Duodenal mucosa (tissue), 2 donors: ENCODE data around the gene GAS7.

ENCODE experiments used
- H3K27ac ChIP-seq: one replicate; pipeline ENCODE4 v1.7.0; 2013; ENCODE audit warnings: low read depth, low read length
- H3K27me3 ChIP-seq, 2 donors: one replicate each; pipeline ENCODE4 v1.7.0; 2013; ENCODE audit warnings: low read length in 2 of 2, control low read depth in 1 of 2; ENCODE audit not compliant: insufficient read depth in 2 of 2, control insufficient read depth in 1 of 2
- H3K36me3 ChIP-seq, 2 donors: one replicate each; pipeline ENCODE4 v1.7.0; 2013; ENCODE audit warnings: low read length in 2 of 2, control low read depth in 1 of 2; ENCODE audit not compliant: insufficient read depth in 2 of 2, control insufficient read depth in 1 of 2
- H3K4me1 ChIP-seq, 2 donors: one replicate each; pipeline ENCODE4 v1.7.0; 2013; ENCODE audit warnings: low read length in 2 of 2, control low read depth in 1 of 2; ENCODE audit not compliant: insufficient read depth in 2 of 2, control insufficient read depth in 1 of 2
- H3K4me3 ChIP-seq, 2 donors: one replicate each; pipeline ENCODE4 v1.7.0; 2013; ENCODE audit warnings: low read length in 2 of 2, low read depth in 1 of 2
- H3K9ac ChIP-seq, 2 donors: one replicate each; pipeline ENCODE4 v1.7.0; 2013; ENCODE audit warnings: low read length in 2 of 2, low read depth in 1 of 2
- H3K9me3 ChIP-seq, 2 donors: one replicate each; pipeline ENCODE4 v1.7.0; 2013; ENCODE audit warnings: low read length in 2 of 2, control low read depth in 1 of 2; ENCODE audit not compliant: control insufficient read depth in 1 of 2

GAS7 gene

DNA sequence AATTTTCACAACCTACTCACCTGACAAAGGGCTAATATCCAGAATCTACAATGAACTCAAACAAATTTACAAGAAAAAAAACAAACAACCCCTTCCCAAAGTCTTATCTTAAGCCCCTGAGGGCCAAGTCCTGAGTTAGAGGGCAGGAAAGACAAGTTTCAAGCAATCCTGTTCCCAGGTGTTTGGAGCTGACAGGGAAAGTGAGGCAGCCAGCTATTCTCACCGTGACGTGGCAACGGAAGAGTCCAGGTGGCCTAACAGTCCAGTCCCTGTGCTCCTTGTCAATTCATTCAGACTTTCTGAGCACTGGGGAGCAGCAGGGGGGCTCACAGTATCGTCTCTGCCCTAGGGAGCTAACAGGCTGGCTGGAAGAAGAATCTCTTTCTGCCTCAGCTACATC lies 203.6 kb downstream of the GAS7 start:
- Histone ChIP-seq H3K36me3 (no peaks in the 10 kb centered on the region), H3K9me3 (no peaks in the 10 kb centered on the region), H3K27me3 (no peaks in the 10 kb centered on the region), H3K27ac (no peak overlapping the region), H3K4me1 (no peaks in the 10 kb centered on the region), H3K9ac (no peak overlapping the region), H3K4me3 (no peak overlapping the region)

DNA sequence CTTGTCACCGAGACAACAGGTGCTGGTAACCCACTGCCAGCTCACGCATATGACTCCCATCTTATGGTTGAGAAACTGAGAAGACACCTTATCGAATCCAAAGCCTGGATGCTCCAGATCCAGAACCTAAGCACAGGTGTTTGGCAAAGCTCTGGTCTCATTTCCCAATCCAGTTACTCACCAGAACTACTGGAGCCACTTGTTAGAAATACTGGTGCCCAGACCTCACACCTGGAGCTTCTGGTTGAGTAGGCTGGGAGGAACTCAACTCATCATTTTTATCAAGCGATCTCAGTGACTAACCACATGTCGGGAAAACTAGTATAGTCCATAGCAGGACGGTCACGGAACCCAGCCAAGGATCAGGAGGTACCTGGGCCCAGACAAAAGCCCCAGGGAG lies 206.6 kb downstream of the GAS7 start:
- peaks cover 0 to 3% of the 10 kb centered on the region in 2 donors for H3K4me1 ChIP-seq
- no peaks in the 10 kb centered on the region for H3K36me3 ChIP-seq
- H3K4me3 ChIP-seq: no peak overlapping the region
- H3K9ac ChIP-seq: no peak overlapping the region
- no peak overlapping the region for H3K27ac ChIP-seq
- no peaks in the 10 kb centered on the region for H3K27me3 ChIP-seq
- no peaks in the 10 kb centered on the region for H3K9me3 ChIP-seq

DNA sequence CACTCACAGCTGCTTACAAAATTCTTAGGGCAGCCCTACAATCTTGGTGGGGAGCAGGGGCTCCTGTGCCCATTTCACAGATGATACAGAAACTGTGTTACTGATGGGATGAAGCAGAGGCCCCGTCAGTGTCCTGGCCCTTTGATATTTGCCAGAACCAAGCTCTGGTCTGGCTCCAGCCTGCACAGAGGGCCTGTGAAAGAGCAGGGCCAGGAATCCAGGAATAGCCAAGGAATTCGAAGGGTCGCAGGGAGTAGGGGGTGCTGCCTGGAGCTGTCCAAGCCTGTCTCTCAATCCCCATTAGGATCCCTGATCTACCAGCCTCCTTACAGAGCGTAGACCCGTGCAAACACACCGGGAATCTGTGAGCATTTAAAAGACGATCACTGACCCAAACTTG lies 207.1 kb downstream of the GAS7 start:
- Histone ChIP-seq H3K36me3 (no peaks in the 10 kb centered on the region), H3K9ac (no peak overlapping the region), H3K4me3 (no peak overlapping the region), H3K9me3 (no peaks in the 10 kb centered on the region), H3K27ac (no peak overlapping the region), H3K4me1 (peaks cover 0 to 3% of the 10 kb centered on the region in 2 donors), H3K27me3 (no peaks in the 10 kb centered on the region)

DNA sequence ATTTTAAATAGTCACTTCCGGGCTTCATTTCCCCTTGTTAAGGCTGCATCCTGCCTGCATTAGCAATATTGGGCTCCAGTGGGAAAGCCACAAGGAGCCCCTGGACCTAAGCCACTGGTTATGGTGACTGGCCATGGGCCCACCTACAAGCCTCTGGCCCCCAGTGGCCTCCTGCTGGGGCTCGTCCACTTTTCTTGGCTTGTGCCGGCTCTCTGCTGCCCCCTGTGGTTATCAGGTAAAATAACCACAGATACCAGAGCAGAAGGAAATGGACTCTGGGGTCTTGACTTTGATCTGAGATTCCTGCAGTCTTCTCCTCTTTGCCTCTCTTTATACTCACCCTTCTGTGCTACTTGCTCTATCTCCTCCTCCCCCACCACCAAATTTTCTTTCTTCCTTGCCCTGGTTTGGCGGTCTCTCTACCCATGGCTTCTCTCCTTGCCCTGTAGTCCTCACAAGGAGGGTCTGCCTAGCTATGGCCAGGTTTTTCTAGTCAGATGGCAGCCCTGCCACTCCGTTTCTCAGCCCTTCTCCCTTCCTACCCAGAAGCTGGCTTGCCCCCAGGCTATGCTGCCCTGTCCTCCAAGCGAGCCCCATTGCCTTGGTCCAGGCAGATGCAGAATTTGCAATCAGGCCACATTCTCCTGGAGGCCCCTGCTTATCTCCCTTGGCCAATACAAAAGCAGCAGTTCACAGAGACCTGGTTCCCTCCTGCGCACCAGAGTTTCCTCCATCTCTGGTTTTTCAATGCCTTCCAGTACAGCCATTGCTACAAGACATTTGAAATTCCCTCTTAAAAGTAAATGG lies 210.4 kb downstream of the GAS7 start:
- Histone ChIP-seq H3K9ac (no peak overlapping the region), H3K9me3 (no peaks in the 10 kb centered on the region), H3K36me3 (no peaks in the 10 kb centered on the region), H3K27ac (no peak overlapping the region), H3K4me1 (peaks cover 0 to 3% of the 10 kb centered on the region in 2 donors), H3K27me3 (no peaks in the 10 kb centered on the region), H3K4me3 (no peak overlapping the region)

DNA sequence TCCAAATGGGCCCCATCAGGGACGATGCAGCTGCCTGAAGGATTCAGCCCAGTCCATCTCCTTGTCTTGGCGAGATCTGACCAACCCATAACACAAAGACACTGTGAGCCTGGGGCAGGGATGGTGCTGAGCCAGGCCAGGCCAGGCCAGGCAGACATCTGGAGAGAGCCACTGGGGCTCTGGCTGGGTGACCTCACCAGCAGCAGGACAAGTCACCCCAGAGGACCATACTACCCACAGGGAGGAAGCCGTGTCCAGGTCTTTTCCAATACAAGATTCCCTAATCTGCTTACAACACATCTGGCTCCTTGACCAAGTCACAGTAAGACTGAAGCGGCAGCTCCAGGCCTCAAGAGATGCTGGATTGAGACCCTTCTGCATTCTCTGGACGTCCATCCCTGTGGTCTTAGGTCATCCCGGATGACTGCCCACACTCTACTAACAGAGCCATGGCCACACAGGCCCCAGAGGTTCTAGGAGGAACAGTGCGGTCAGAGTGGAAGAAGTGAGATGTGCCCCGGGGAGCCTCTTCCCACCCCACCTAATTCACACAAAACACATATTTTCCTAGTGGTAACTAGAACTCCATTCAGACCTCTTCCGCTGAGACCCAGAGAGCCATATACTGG lies 211.5 kb downstream of the GAS7 start:
- no peak overlapping the region for H3K27ac ChIP-seq
- no peak overlapping the region for H3K9ac ChIP-seq

DNA sequence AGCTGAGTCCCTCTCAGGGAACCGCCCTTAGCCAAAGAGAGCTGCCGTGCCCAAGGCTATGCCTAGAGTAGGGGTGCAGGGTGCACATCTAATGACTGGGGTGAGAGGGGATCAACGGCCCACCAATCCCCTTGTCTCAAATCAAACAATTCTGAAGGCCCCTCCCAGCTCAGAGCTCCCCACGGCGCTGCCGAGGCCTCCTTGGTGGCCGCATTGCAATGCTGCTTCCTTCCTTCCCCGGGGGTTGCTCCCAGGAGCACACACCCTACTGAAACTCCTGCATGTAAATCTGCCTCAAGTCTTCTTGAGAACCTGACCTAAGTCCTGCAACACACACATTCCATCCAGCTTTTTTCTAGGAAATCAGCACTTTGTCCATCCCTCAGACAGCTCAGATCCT lies 212.8 kb downstream of the GAS7 start:
- no peaks in the 10 kb centered on the region for H3K27me3 ChIP-seq
- H3K9me3 ChIP-seq: no peaks in the 10 kb centered on the region
- no peak overlapping the region for H3K27ac ChIP-seq
- peaks cover 0 to 3% of the 10 kb centered on the region in 2 donors for H3K4me1 ChIP-seq
- H3K36me3 ChIP-seq: no peaks in the 10 kb centered on the region
- H3K9ac ChIP-seq: no peak overlapping the region
- no peak overlapping the region for H3K4me3 ChIP-seq

More for the DNA sequence above, 211.5 kb downstream of the GAS7 start:
- H3K27me3 ChIP-seq: no peaks in the 10 kb centered on the region
- no peak overlapping the region for H3K4me3 ChIP-seq
- peaks cover 0 to 3% of the 10 kb centered on the region in 2 donors for H3K4me1 ChIP-seq
- H3K36me3 ChIP-seq: no peaks in the 10 kb centered on the region
- H3K9me3 ChIP-seq: no peaks in the 10 kb centered on the region

DNA sequence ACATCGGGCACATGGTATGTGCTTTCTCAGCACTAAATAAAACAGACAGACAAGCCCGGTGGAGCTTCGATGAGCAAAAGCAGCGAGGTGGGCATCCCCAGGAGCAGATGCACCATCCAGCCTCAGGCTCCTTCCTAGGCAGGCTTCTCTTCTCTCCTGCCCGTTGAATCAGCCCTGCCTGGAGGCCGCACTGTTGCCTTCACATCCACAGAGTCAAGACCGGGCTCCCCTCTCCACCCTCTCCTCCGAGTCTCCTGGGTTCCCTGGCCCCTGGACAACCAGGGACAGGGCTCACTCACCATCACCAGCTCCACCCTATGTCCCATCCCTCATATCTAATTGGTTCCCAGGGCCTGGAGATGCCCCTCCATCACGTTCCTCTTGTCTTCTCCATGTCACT lies 213.6 kb downstream of the GAS7 start:
- Histone ChIP-seq H3K9me3 (no peaks in the 10 kb centered on the region), H3K36me3 (no peaks in the 10 kb centered on the region), H3K9ac (no peak overlapping the region), H3K4me3 (no peak overlapping the region), H3K4me1 (peaks cover 0 to 3% of the 10 kb centered on the region in 2 donors), H3K27me3 (no peaks in the 10 kb centered on the region), H3K27ac (no peak overlapping the region)

DNA sequence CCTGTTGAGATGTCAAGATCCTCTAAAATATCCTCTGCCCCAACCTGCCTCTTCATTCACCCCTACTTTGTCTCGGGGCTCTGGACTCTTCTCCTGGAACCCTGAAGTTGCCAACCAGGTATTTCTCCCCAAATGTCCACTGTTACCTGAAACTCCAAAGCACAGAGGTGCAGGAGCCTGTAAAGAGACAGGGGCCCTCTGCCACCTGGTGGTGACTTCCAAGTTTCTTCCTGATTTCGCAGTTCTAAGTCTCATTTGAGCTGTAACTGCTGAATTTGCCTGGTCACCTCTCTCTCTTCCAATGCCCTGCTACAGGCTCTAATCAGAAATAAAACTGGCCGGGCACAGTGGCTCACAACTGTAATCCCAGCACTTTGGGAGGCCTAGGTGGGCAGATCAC lies 216.2 kb downstream of the GAS7 start:
- no peak overlapping the region for H3K27ac ChIP-seq
- no peak overlapping the region for H3K9ac ChIP-seq

DNA sequence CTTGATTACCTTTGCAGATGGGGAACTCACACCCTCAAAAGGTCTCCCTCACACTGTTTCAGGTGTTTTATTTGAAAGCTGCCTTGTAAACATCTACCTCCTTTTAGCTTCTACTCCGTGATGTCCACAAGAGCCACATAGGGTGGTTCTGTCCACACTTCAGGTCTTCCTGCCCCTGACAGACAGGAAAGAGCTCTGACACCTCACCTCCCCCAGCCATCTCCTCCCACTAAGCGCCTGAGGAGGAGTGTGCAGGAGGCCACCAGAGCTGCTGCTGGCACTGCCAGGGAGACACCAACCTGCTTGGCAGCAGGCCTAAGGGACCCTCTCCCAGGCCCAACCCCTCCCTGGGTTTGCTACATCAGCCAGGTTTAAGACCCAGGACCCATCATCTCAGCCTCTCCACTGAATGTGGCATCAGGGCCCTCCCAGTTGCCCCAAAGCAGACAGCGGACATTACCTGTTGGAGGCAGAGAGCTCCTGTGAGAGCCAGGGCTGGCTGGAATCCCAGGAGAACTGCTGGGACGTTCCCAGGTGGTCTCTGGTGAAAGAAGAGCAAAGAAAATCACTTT lies 217.0 kb downstream of the GAS7 start:
- Histone ChIP-seq H3K4me3 (no peak overlapping the region), H3K36me3 (no peaks in the 10 kb centered on the region), H3K27ac (no peak overlapping the region), H3K9me3 (no peaks in the 10 kb centered on the region), H3K27me3 (no peaks in the 10 kb centered on the region), H3K4me1 (no peaks in the 10 kb centered on the region), H3K9ac (no peak overlapping the region)

More for the DNA sequence above, 216.2 kb downstream of the GAS7 start:
- no peaks in the 10 kb centered on the region for H3K9me3 ChIP-seq
- no peaks in the 10 kb centered on the region for H3K27me3 ChIP-seq
- H3K4me3 ChIP-seq: no peak overlapping the region
- no peaks in the 10 kb centered on the region for H3K4me1 ChIP-seq
- no peaks in the 10 kb centered on the region for H3K36me3 ChIP-seq

DNA sequence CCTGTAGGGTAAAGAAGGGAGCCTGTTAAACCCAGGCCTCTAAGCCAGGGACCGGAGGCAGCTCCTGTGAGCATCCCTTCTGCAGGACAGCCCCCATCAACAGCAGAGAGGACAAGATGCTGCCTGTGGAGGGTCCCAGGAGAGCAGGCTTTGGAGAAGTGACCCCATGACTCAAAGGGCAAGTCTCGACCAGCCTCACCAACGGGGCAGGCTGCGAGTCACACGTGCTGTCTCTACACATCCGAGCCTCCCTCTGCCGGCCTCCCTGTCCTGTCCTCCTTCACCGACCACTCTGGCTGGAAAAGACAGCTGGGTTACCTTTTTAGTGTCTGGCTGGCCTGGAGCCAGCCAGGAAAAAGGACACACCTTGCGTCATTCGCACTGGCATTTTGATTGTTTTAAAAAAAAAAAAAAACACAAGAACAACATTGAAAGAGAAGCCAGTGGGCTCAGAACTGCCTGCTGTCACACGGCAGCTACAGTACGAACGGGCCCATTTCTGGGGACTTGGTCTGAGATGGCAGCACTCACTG lies 218.9 kb downstream of the GAS7 start:
- H3K27me3 ChIP-seq: no peaks in the 10 kb centered on the region
- H3K27ac ChIP-seq: no peak overlapping the region
- no peaks in the 10 kb centered on the region for H3K4me1 ChIP-seq
- no peak overlapping the region for H3K9ac ChIP-seq
- H3K9me3 ChIP-seq: no peaks in the 10 kb centered on the region
- no peaks in the 10 kb centered on the region for H3K36me3 ChIP-seq
- no peak overlapping the region for H3K4me3 ChIP-seq
